ENCODE measurements around the gene PBRM1.

PBRM1 gene

GRCh38 chr3:52695798-52696671 is 10.3 kb upstream of the PBRM1 start:
- Histone ChIP-seq H3K36me3 (peaks cover 75 to 93% (median 87%) of the 10 kb centered on the region in 11 experiments), H3K27me3 (no peaks in the 10 kb centered on the region), H3K4me1 (peaks cover 0 to 35% (median 8%) of the 10 kb centered on the region in 10 experiments; a peak in 12 of 20 replicates), H3K4me2 (no peak overlapping the region), H4K20me1 (peaks cover 0 to 76% (median 54%) of the 10 kb centered on the region in 11 experiments; a peak in 21 of 22 replicates), H3K9ac (no peak overlapping the region), H3K4me3 (no peak overlapping the region), H3K27ac (peak overlapping the region in 1 of 11 experiments; percentile 53; a peak in 1 of 22 replicates), H3K9me3 (replicated peaks in 1 of 11) (no peaks in the 10 kb centered on the region)
- TF ChIP-seq Cebpa-rat (IDR thresholded peaks at IDR 0.05) = no peak

- Histone ChIP-seq H3K36me3 (peaks cover 87 to 100% (median 95%) of the 10 kb centered on the region in 11 experiments), H3K4me1 (peaks cover under 1 to 49% (median 15%) of the 10 kb centered on the region in 10 experiments; a peak in 14 of 20 replicates), H3K9me3 (replicated peaks in 1 of 11) (no peaks in the 10 kb centered on the region), H4K20me1 (peaks cover 0 to 86% (median 67%) of the 10 kb centered on the region in 11 experiments; a peak in 21 of 22 replicates), H3K27ac (no peak overlapping the region), H3K9ac (no peak overlapping the region), H3K4me3 (no peak overlapping the region), H3K4me2 (no peak overlapping the region), H3K27me3 (no peaks in the 10 kb centered on the region)
- no peak for TF ChIP-seq Cebpa-rat (IDR thresholded peaks at IDR 0.05)
Measured at GRCh38 chr3:52694528-52695189, 8.9 kb upstream of the PBRM1 start.

GRCh38 chr3:52693071-52693470 is 7.4 kb upstream of the PBRM1 start:
- H3K36me3 ChIP-seq = peaks cover 96 to 100% (median 99%) of the 10 kb centered on the region in 11 experiments
- H3K9ac ChIP-seq = no peak overlapping the region
- no peaks in the 10 kb centered on the region for H3K9me3 ChIP-seq (replicated peaks in 1 of 11)
- H4K20me1 ChIP-seq = peaks cover 0 to 94% (median 83%) of the 10 kb centered on the region in 11 experiments; a peak in 21 of 22 replicates
- H3K27me3 ChIP-seq = no peaks in the 10 kb centered on the region
- H3K27ac ChIP-seq = no peak overlapping the region
- peaks cover 12 to 65% (median 31%) of the 10 kb centered on the region in 10 experiments for H3K4me1 ChIP-seq
- no peak overlapping the region for H3K4me3 ChIP-seq
- no peak for TF ChIP-seq Cebpa-rat (IDR thresholded peaks at IDR 0.05)
- H3K4me2 ChIP-seq = no peak overlapping the region

GRCh38 chr3:52690560-52690959 is 4.8 kb upstream of the PBRM1 start:
- H4K20me1 ChIP-seq = peaks cover 0 to 95% (median 79%) of the 10 kb centered on the region in 11 experiments; a peak in 21 of 22 replicates
- H3K4me1 ChIP-seq = peaks cover 24 to 59% (median 39%) of the 10 kb centered on the region in 10 experiments
- H3K4me3 ChIP-seq = no peak overlapping the region
- TF ChIP-seq Cebpa-rat (IDR thresholded peaks at IDR 0.05) = no peak
- no peak overlapping the region; a peak in 1 of 22 replicates for H3K27ac ChIP-seq
- peak overlapping the region in 4 of 11 experiments; percentile 1 to 19 (median 4); a peak in 2 of 22 replicates for H3K4me2 ChIP-seq
- H3K27me3 ChIP-seq = no peaks in the 10 kb centered on the region
- H3K9me3 ChIP-seq (replicated peaks in 1 of 11) = no peaks in the 10 kb centered on the region
- peaks cover 83 to 94% (median 90%) of the 10 kb centered on the region in 11 experiments for H3K36me3 ChIP-seq
- H3K9ac ChIP-seq = peak overlapping the region in 4 of 11 experiments; percentile 0 to 55 (median 6); a peak in 5 of 22 replicates

- no peak for TF ChIP-seq Cebpa-rat (IDR thresholded peaks at IDR 0.05)
- H3K4me1 ChIP-seq = peaks cover 31 to 66% (median 45%) of the 10 kb centered on the region in 10 experiments
- peak overlapping the region in 10 of 11 experiments; percentile 6 to 96 (median 92); a peak in 9 of 22 replicates for H3K9ac ChIP-seq
- H4K20me1 ChIP-seq = peaks cover 0 to 91% (median 71%) of the 10 kb centered on the region in 11 experiments; a peak in 21 of 22 replicates
- no peak overlapping the region; a peak in 1 of 22 replicates for H3K27ac ChIP-seq
- H3K4me3 ChIP-seq = peak overlapping the region in 1 of 10 experiments; percentile 2; a peak in 1 of 20 replicates
- H3K4me2 ChIP-seq = peak overlapping the region in 9 of 11 experiments; percentile 78 to 96 (median 87); a peak in 13 of 22 replicates
- peaks cover 70 to 80% (median 77%) of the 10 kb centered on the region in 11 experiments for H3K36me3 ChIP-seq
- no peaks in the 10 kb centered on the region for H3K27me3 ChIP-seq
- H3K9me3 ChIP-seq (replicated peaks in 1 of 11) = no peaks in the 10 kb centered on the region
Measured at GRCh38 chr3:52689151-52689550, 3.4 kb upstream of the PBRM1 start.

GRCh38 chr3:52688266-52688665 is 2.6 kb upstream of the PBRM1 start:
- no peak for TF ChIP-seq Cebpa-rat (IDR thresholded peaks at IDR 0.05)
- Histone ChIP-seq H3K4me3 (peak overlapping the region in 5 of 10 experiments; percentile 81 to 92 (median 83); a peak in 8 of 20 replicates), H3K9me3 (replicated peaks in 1 of 11) (no peaks in the 10 kb centered on the region), H3K27ac (no peak overlapping the region; a peak in 1 of 22 replicates), H3K4me2 (peak overlapping the region; percentile 78 to 96 (median 89); a peak in 21 of 22 replicates), H3K9ac (peak overlapping the region in 10 of 11 experiments; percentile 28 to 97 (median 94); a peak in 11 of 22 replicates), H4K20me1 (peaks cover 0 to 91% (median 69%) of the 10 kb centered on the region in 11 experiments; a peak in 21 of 22 replicates), H3K36me3 (peaks cover 63 to 80% (median 68%) of the 10 kb centered on the region in 11 experiments), H3K4me1 (peaks cover 39 to 69% (median 54%) of the 10 kb centered on the region in 10 experiments), H3K27me3 (no peaks in the 10 kb centered on the region)

- H3K27me3 ChIP-seq = no peaks in the 10 kb centered on the region
- peak overlapping the region; percentile 66 to 92 (median 84) for H3K4me3 ChIP-seq
- peaks cover 33 to 79% (median 56%) of the 10 kb centered on the region in 11 experiments for H3K36me3 ChIP-seq
- H3K27ac ChIP-seq = peak overlapping the region; percentile 93 to 98 (median 95)
- no peaks in the 10 kb centered on the region for H3K9me3 ChIP-seq (replicated peaks in 1 of 11)
- peak overlapping the region; percentile 92 to 97 (median 95) for H3K9ac ChIP-seq
- H3K4me1 ChIP-seq = peaks cover 35 to 82% (median 69%) of the 10 kb centered on the region in 10 experiments
- peaks cover 0 to 90% (median 68%) of the 10 kb centered on the region in 11 experiments; a peak in 20 of 22 replicates for H4K20me1 ChIP-seq
- peak overlapping the region; percentile 61 to 96 (median 85); a peak in 21 of 22 replicates for H3K4me2 ChIP-seq
- no peak for TF ChIP-seq Cebpa-rat (IDR thresholded peaks at IDR 0.05)
Measured at GRCh38 chr3:52685285-52685708, 416 bp downstream of the PBRM1 start.

GRCh38 chr3:52684184-52684583 is 1.5 kb downstream of the PBRM1 start:
- Histone ChIP-seq H3K9ac (peak overlapping the region; percentile 92 to 97 (median 95); a peak in 19 of 22 replicates), H4K20me1 (peaks cover 0 to 90% (median 70%) of the 10 kb centered on the region in 11 experiments; a peak in 18 of 22 replicates), H3K4me3 (peak overlapping the region; percentile 66 to 92 (median 84); a peak in 18 of 20 replicates), H3K36me3 (peaks cover 26 to 79% (median 56%) of the 10 kb centered on the region in 11 experiments), H3K4me2 (peak overlapping the region; percentile 61 to 96 (median 85)), H3K27ac (peak overlapping the region in 7 of 11 experiments; percentile 93 to 97 (median 94); a peak in 11 of 22 replicates), H3K4me1 (peaks cover 35 to 82% (median 65%) of the 10 kb centered on the region in 10 experiments), H3K9me3 (replicated peaks in 1 of 11) (no peaks in the 10 kb centered on the region), H3K27me3 (no peaks in the 10 kb centered on the region)
- TF ChIP-seq Cebpa-rat (IDR thresholded peaks at IDR 0.05) = no peak

Data from BLaER1 treated with 17β-estradiol and CSF1 and Interleukin-3, amounts not matched to agents 10 nM and 100 nM (cell line).